OCI-LY1 (cell line): ENCODE results near the gene CSNK1D.

ENCODE experiments used
- H2AFZ ChIP-seq: fragments of 200-600 bp; sonication (generic), shearing (Covaris generic); 2 replicates; pipeline ENCODE4 v1.6.0; 2014; ENCODE audit warnings: antibody characterized with exemption, mild to moderate bottlenecking, low read length
- H3F3A ChIP-seq: fragments of 200-600 bp; sonication (generic), shearing (Covaris generic); 2 replicates; pipeline ENCODE4 v1.6.0; 2014; ENCODE audit warnings: mild to moderate bottlenecking, antibody characterized with exemption, low read length, moderate library complexity; ENCODE audit not compliant: insufficient read depth
- H3K27ac ChIP-seq: fragments of 200-600 bp; sonication (generic); 2 replicates; pipeline ENCODE4 v1.5.1; 2014; ENCODE audit warnings: low read length, mixed run types, mild to moderate bottlenecking, low read depth; ENCODE audit not compliant: poor library complexity, severe bottlenecking
- H3K27me3 ChIP-seq: fragments of 200-600 bp; sonication (generic); 2 replicates; pipeline ENCODE4 v1.6.0; 2014; ENCODE audit warnings: antibody characterized with exemption, mild to moderate bottlenecking, low read length, moderate library complexity; ENCODE audit not compliant: insufficient read depth
- H3K36me3 ChIP-seq: fragments of 200-600 bp; sonication (generic); 2 replicates; pipeline ENCODE4 v1.6.1; 2014; ENCODE audit warnings: mild to moderate bottlenecking, antibody characterized with exemption, low read length, moderate library complexity, mixed read lengths; ENCODE audit not compliant: insufficient read depth
- H3K4me1 ChIP-seq: fragments of 200-600 bp; sonication (generic); 2 replicates; pipeline ENCODE4 v1.5.1; 2014; ENCODE audit warnings: mild to moderate bottlenecking, low read length, moderate library complexity; ENCODE audit not compliant: insufficient read depth, severe bottlenecking
- H3K4me2 ChIP-seq: fragments of 200-600 bp; sonication (generic), shearing (Covaris generic); 2 replicates; pipeline ENCODE4 v1.6.1; 2014; ENCODE audit warnings: low read length
- H3K4me3 ChIP-seq: fragments of 200-600 bp; sonication (generic); 2 replicates; pipeline ENCODE4 v1.5.1; 2014; ENCODE audit warnings: low read length, low read depth, mild to moderate bottlenecking, mixed read lengths; ENCODE audit not compliant: poor library complexity, severe bottlenecking
- H3K79me2 ChIP-seq: fragments of 200-600 bp; shearing (Covaris generic); 2 replicates; pipeline ENCODE4 v1.6.1; 2016; ENCODE audit warnings: mixed run types, low read length, mixed read lengths; ENCODE audit not compliant: insufficient read depth
- H3K9ac ChIP-seq: fragments of 200-600 bp; sonication (generic), shearing (Covaris generic); 2 replicates; pipeline ENCODE4 v1.6.1; 2014; ENCODE audit warnings: mild to moderate bottlenecking, low read length, mixed read lengths
- H3K9me2 ChIP-seq: fragments of 200-600 bp; sonication (generic), shearing (Covaris generic); 2 replicates; pipeline ENCODE4 v1.6.1; 2014; ENCODE audit warnings: low read depth, mild to moderate bottlenecking, low read length, mixed read lengths
- H3K9me3 ChIP-seq: fragments of 200-600 bp; shearing (Covaris generic); 2 replicates; pipeline ENCODE4 v1.6.1; 2014; ENCODE audit warnings: low read length, mixed read lengths
- H4K20me1 ChIP-seq: fragments of 200-600 bp; sonication (generic), shearing (Covaris generic); 2 replicates; pipeline ENCODE4 v1.6.0; 2016; ENCODE audit warnings: mild to moderate bottlenecking, low read length; ENCODE audit not compliant: insufficient read depth
- CTCF ChIP-seq: fragments of 200-600 bp; sonication (generic), shearing (Covaris generic); IDR thresholded peaks from 2 replicates; pipeline ENCODE4 v1.5.1; 2017; ENCODE audit warnings: mild to moderate bottlenecking, antibody characterized with exemption, low read length, moderate library complexity, mixed read lengths
- EZH2 ChIP-seq: fragments of 200-600 bp; sonication (generic), shearing (Covaris generic); IDR thresholded peaks from 2 replicates; pipeline ENCODE4 v1.8.0; 2017; ENCODE audit warnings: borderline replicate concordance, mixed run types, mild to moderate bottlenecking, antibody characterized with exemption, low read length, moderate library complexity, mixed read lengths

Gene CSNK1D

GRCh38 chr17:82201498-82201910, 72.0 kb downstream of the CSNK1D start:
- Histone ChIP-seq H3K4me1 (peaks cover 9% of the 10 kb centered on the region), H3F3A (no peaks in the 10 kb centered on the region), H3K4me3 (no peak overlapping the region), H3K27ac (no peak overlapping the region), H3K9me3 (no peaks in the 10 kb centered on the region), H3K36me3 (peaks cover 7% of the 10 kb centered on the region; the same call in 1 of the 2 replicates), H2AFZ (no peak overlapping the region), H3K9me2 (no peaks in the 10 kb centered on the region), H4K20me1 (no peaks in the 10 kb centered on the region), H3K9ac (no peak overlapping the region), H3K4me2 (no peak overlapping the region), H3K79me2 (no peaks in the 10 kb centered on the region), H3K27me3 (peaks cover 3% of the 10 kb centered on the region)
- TF ChIP-seq CTCF (no peak), EZH2 (no peak)

DNA sequence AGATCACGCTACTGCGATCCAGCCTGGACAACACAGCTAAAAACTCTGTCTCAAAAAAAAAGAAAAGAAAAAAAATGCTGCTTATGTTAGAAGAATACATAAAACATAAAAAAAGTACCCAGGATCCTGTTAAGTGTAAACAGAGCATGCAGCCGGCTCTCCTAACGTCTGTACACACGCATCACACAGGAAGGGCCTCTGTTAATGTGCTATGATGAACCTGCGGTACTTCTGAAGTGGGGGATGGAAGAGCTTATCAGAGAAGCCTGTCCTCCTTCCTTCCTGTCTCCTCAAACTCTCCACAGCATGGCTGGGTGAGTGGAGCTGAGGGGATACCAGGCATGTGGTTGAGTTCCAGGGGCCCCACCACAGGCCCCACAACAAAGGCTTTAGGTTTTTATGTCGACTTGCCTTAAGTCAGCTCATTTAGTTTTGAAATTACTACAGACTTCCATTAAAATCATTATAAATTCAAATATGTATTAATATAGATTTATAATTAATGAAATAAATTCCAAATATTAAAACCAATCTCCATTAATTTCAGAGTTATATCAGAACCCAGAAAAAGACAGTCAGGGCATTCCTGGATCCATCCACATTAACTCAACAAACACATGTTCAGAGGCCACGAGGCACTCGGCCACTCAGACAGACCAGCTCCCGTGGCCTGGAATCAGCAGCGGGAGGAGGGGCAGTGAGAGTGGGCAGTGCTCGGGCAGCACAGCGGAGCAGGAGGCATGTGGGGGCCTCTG, 72.6 kb downstream of the CSNK1D start:
- H3K4me2 ChIP-seq: no peak overlapping the region
- no peaks in the 10 kb centered on the region for H3K9me2 ChIP-seq
- no peaks in the 10 kb centered on the region for H3F3A ChIP-seq
- no peak overlapping the region for H2AFZ ChIP-seq
- H3K9ac ChIP-seq: no peak overlapping the region
- no peak for TF ChIP-seq EZH2
- no peak for TF ChIP-seq CTCF
- no peak overlapping the region for H3K27ac ChIP-seq
- no peaks in the 10 kb centered on the region for H3K79me2 ChIP-seq
- no peaks in the 10 kb centered on the region for H4K20me1 ChIP-seq
- H3K27me3 ChIP-seq: peaks cover 3% of the 10 kb centered on the region
- no peaks in the 10 kb centered on the region for H3K9me3 ChIP-seq
- H3K4me3 ChIP-seq: no peak overlapping the region
- peaks cover 7% of the 10 kb centered on the region; the same call in 1 of the 2 replicates for H3K36me3 ChIP-seq
- H3K4me1 ChIP-seq: peaks cover 4% of the 10 kb centered on the region

GRCh38 chr17:82200135-82200534, 73.4 kb downstream of the CSNK1D start:
- H3K27me3 ChIP-seq: peaks cover 3% of the 10 kb centered on the region
- H3F3A ChIP-seq: no peaks in the 10 kb centered on the region
- TF ChIP-seq EZH2 (no peak), CTCF (no peak)
- H3K9me3 ChIP-seq: no peaks in the 10 kb centered on the region
- H3K9ac ChIP-seq: no peak overlapping the region
- H4K20me1 ChIP-seq: no peaks in the 10 kb centered on the region
- no peaks in the 10 kb centered on the region for H3K4me1 ChIP-seq
- no peak overlapping the region for H3K4me3 ChIP-seq
- no peaks in the 10 kb centered on the region for H3K79me2 ChIP-seq
- H3K27ac ChIP-seq: no peak overlapping the region
- H3K4me2 ChIP-seq: no peak overlapping the region
- H3K36me3 ChIP-seq: peaks cover 7% of the 10 kb centered on the region; the same call in 1 of the 2 replicates
- no peak overlapping the region for H2AFZ ChIP-seq
- no peaks in the 10 kb centered on the region for H3K9me2 ChIP-seq
